ENCODE results near the gene HTRA1. TPM values are rescaled to one million over a fixed set of nuclear protein-coding genes. Genes with fewer than 3 reads are reported as not detected.

HTRA1 gene
- total RNA-seq, 4 donors from 2014 or later, result 71.0 to 113 (median 84.1) TPM

GRCh38 chr10:122469848-122470247 is 8.5 kb downstream of the HTRA1 start:
- TF ChIP-seq POLR2A (IDR thresholded peaks at IDR 0.05) (no peak), CTCF (IDR thresholded peaks at IDR 0.05) (no peak)
- no peak overlapping the region for H3K4me3 ChIP-seq (ENCODE audit: low read depth, poor library complexity, severe bottlenecking)
- 88 to 90% methylated on average over 4 of the region's 4 CpGs for WGBS, 2 donors
- intact Hi-C loops (cut with DNase I; ENCODE audit: low total_unique reads), result no loop called here
- DNase-seq (ENCODE audit: low spot score in 2 of 2), result no peak

- intact Hi-C loops (cut with DNase I; ENCODE audit: low total_unique reads), result no loop called here
- TF ChIP-seq CTCF (IDR thresholded peaks at IDR 0.05) (no peak), POLR2A (IDR thresholded peaks at IDR 0.05) (no peak)
- H3K4me3 ChIP-seq (ENCODE audit: low read depth, poor library complexity, severe bottlenecking), result no peak overlapping the region
- WGBS, 2 donors, result 96 to 97% methylated on average over 4 of the region's 4 CpGs
- DNase-seq (ENCODE audit: low spot score in 2 of 2), result peak in 1 of 2 donors; percentile 52
Measured at GRCh38 chr10:122471531-122472177, 10.3 kb downstream of the HTRA1 start.

GRCh38 chr10:122473116-122473515 is 11.8 kb downstream of the HTRA1 start:
- WGBS, 2 donors, result 89 to 94% methylated on average over 8 of the region's 8 CpGs
- no peak overlapping the region for H3K4me3 ChIP-seq (ENCODE audit: low read depth, poor library complexity, severe bottlenecking)
- TF ChIP-seq POLR2A (IDR thresholded peaks at IDR 0.05) (no peak), CTCF (IDR thresholded peaks at IDR 0.05) (no peak)
- DNase-seq (ENCODE audit: low spot score in 2 of 2), result peak in 1 of 2 donors; percentile 60
- intact Hi-C loops (cut with DNase I; ENCODE audit: low total_unique reads), result no loop called here

- 64 to 67% methylated on average over 15 of the region's 15 CpGs for WGBS, 2 donors
Measured at GRCh38 chr10:122474131-122474818, 12.9 kb downstream of the HTRA1 start.

GRCh38 chr10:122475100-122475499 is 13.7 kb downstream of the HTRA1 start:
- TF ChIP-seq CTCF (IDR thresholded peaks at IDR 0.05), result no peak
- no peak for TF ChIP-seq POLR2A (IDR thresholded peaks at IDR 0.05)
- no peak overlapping the region for H3K4me3 ChIP-seq (ENCODE audit: low read depth, poor library complexity, severe bottlenecking)
- peak in 1 of 2 donors; percentile 90 for DNase-seq (ENCODE audit: low spot score in 2 of 2)
- WGBS, 2 donors, result 25 to 42% methylated on average over 12 of the region's 12 CpGs
- intact Hi-C loops (cut with DNase I; ENCODE audit: low total_unique reads), result no loop called here

More at GRCh38 chr10:122474131-122474818, 12.9 kb downstream of the HTRA1 start:
- intact Hi-C loops (cut with DNase I; ENCODE audit: low total_unique reads), result no loop called here
- TF ChIP-seq POLR2A (IDR thresholded peaks at IDR 0.05) (no peak), CTCF (IDR thresholded peaks at IDR 0.05) (no peak)
- H3K4me3 ChIP-seq (ENCODE audit: low read depth, poor library complexity, severe bottlenecking), result no peak overlapping the region
- DNase-seq (ENCODE audit: low spot score in 2 of 2), result peak in 1 of 2 donors; percentile 86

Data from lower leg skin (tissue), 4 donors.